GM18511 (cell line): ENCODE measurements around the gene LRRC43.
"Not testable (repeated sequence)": the region's sequence is repeated elsewhere in the genome, so short reads cannot be mapped to it uniquely, and the experiment has no call there.

Source experiments
- ATAC-seq: cut with Tn5 transposase; IDR thresholded peaks from one replicate; pipeline ENCODE4 v1.9.1; 2021; ENCODE audit warnings: mild to moderate bottlenecking, moderate library complexity; ENCODE audit not compliant: unreplicated experiment

LRRC43 gene

DNA sequence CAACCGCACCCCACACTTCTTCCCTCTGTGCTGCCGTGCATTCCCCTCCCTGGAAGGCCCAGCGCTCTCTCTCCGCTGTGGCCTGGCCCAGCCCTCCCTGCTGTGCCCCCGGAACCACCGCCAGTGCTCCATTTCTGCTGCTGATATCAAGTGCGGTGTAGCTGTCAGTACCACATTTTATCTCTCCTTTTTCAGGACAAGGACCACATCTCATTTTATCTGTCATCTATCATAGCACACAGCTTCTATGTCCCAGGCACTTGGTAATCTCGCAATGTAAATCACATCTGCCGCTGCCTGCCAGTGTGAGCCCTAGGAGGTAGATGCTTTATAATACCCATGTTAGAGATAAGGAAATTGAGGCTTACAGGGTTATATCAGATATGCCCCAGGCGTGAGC is 27.2 kb upstream of the LRRC43 start:
- no peak for ATAC-seq

- no peak for ATAC-seq
Observed at GRCh38 chr12:122158700-122159285, 24.1 kb upstream of the LRRC43 start.

DNA sequence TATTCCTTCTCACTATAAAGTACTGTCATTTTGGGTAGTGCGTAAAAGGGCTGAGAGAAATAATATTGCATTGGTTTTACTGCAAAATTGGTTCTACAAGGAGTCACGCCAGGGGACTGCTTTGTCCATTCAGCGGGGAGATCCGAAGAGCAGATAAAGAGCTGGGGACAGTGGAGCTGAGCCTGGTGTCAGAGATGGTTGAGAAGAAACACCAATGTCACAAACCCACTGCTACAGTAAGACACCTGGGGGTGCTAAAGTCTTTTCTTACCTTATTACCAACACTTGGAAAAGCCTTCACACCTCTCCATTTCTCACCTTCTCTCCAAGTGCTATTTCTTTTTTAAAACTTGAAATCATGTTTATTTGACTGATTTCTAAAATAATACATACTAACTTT is 23.0 kb upstream of the LRRC43 start:
- no peak for ATAC-seq

DNA sequence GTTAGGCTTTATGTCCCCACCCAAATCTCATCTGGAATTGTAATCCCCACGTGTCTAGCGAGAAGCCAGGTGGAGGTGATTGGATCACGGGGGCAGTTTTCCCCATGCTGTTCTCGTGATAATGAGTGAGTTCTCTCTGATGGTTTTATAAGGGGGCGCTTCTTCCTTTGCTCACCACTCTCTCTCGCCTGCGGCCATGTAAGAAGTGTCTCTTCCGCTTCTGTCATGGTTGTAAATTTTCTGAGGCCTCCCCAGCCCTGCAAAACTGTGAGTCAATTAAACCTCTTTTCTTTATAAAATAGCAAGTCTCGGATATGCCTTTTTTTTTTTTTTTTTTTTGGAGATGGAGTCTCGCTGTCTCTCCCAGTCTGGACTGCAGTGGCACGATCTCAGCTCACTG is 22.2 kb upstream of the LRRC43 start:
- no peak for ATAC-seq

GRCh38 chr12:122161682-122162081 is 21.2 kb upstream of the LRRC43 start:
- no peak for ATAC-seq

DNA sequence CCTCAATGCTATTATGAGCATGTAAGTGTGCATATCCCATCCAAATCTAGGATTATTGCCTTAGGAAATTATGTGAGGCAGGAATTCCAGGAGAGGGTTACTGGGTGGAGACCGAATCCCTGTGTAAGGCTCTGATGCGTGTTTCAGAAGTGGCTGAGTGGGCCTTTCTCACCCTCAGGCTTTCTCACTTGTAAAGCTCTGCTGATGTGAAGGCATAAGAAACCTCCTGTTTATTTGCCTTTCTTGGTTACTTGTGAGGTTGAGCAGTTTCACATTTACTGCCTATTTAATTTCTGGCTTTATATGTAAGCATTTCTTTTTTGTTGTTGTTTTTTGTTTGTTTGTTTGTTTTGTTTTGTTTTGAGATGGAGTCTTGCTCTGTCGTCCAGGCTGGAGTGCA is 19.9 kb upstream of the LRRC43 start:
- ATAC-seq = no peak

DNA sequence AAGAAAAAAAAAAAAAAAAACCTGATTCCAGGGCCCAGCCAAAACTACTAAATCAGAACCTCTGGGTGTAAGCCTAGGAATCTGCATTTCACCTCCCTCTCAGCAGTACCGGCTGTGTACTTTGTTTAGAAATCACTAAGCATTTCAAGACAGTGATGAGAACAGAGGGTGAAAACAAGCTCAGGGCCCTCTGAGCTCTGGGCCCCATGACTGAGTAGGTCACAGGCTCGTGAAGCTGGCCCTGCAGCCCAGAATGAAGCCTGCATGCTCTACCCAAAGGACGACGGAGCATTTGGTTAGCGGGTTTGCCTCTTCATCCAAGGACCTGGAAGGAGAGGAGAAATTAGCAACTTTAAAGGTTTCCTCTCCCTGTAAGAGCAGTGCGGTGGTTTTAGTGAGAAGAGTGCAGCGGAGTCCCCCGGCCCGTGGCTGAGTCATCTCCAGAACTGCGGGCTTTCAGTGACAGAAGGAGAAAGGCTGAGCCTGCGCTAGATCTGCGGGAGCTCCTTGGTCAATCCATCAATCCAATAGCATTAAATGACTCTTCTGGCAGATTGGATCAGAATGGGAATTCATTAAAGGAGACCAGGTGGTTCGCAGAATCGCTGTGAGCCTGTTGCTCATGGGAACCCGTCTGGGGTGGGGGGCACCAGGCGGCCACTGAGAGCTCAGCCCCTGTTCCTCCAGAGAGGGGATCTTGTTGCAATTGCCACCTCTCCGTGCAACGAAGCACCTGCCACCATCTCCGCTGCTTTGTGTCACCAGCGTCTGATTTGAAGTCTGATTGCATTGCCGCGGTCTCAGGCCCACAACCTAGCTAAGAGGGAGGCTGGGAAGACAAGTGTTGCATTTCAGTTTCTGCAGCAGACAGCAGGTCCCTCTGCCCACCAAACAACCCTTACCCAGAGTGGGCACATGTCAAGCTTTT is 16.2 kb upstream of the LRRC43 start:
- ATAC-seq = no peak

- no peak for ATAC-seq
Observed at GRCh38 chr12:122167356-122167925, 15.5 kb upstream of the LRRC43 start.

- ATAC-seq = no peak
Observed at GRCh38 chr12:122168492-122168891, 14.4 kb upstream of the LRRC43 start.

DNA sequence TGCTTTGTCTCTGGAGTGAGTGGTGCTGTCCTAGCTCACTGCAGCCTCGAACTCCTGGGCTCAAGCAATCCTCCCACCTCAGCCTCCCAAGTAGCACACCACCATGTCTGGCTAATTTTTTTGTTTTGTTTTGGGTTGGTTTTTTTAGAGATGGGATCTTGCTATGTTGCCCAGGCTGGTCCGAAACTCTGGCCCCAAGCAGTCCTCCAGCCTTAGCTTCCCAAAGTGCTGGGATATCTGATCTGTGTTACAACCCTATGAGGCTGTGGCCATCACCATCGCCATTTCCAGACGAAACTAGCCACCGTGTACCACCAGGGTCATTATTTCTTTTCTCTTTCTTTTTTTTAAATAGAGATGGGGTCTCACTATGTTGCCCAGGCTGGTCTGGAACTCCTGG is 11.5 kb upstream of the LRRC43 start:
- no peak for ATAC-seq

DNA sequence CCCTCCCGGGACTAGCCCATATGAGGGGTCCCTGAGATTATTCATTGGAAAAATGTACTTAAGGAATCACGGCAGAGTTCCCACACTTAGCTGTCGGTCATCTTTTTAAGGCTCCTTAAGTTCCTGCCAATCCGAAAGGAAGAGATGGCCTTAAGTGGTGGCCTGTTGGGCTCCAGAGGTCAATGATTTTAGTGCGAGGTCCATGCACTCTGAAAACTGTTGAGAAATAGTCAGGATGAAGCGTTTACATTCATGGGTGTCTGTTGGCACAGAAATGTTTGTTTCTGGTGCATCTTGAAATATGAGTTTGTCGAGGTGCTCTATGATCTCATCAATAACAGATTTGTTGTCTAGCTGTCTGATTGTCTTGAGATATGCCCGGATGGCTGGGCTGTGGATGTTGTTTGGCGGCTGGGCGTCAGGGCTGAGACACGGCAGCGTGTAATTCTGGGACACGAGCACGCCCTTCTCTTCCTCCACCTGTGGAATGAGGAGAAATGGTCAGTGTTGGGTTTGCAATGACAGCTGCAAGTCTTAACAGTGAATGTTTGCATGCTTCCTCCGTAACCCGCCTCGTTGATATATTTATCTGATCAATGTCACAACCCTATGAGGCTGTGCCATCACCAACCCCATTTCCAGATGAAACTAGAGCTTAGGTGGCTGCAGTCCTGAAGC is 10.5 kb upstream of the LRRC43 start:
- ATAC-seq = no peak

DNA sequence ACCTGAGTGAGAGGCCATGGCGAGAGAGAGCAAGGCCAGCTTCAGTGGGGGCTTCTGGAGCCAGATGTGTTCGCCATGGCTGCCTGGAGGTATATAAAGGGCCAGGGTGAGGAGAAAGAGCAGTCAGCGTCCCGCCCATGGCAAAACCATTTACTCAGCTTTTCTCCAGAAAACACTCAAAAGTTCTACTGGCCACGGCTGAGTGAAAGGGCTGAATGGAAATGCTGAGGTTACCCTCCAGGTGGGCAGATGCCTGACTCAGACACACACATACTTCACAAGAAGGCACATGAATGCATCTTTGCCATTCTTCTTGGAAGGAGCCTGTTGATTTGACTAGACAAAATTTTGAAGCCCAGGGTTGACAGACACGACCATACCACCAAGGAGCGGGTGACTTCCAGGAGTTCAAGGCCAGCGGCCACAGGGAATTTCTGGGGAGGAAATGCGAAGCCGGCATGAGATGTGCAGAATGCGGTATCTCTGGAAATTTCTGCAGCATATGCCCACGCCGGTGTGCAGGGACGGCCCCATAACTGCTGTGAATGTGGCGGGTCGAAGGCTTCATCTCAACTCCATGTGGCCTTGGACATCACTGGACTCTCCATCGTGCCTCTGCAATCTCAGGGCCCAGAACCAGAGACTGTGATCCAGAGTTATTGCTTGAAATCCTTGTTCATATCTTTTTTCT is 8.6 kb upstream of the LRRC43 start, which contains the start of gene IL31:
Gene IL31 (minus strand): TSS at position 67 of the 691 bp plus-strand sequence. CDS start 49 bp downstream, at position 18.
- no peak for ATAC-seq

- ATAC-seq = not testable (repeated sequence)
Observed at GRCh38 chr12:122176473-122176872, 6.5 kb upstream of the LRRC43 start.

DNA sequence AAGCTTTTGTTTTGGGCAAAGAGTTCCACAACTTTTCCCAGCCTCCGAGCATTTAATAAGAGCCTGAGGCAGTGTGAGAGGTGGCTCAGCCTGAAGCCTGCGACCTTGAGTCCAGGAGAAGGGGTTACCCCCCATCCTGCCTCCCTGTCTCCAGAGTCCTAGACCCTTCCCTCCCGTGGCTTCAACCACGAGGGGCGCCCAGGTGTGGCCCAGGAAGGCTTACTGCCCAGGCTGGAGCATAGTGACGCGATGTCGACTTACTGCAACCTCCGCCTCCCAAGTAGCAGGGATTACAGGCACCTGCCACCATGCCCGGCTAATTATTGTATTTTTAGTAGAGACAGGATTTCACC is 641 bp downstream of the LRRC43 start:
- no peak for ATAC-seq

- no peak for ATAC-seq
Observed at GRCh38 chr12:122184517-122184916, 1.6 kb downstream of the LRRC43 start.

- no peak for ATAC-seq
Observed at GRCh38 chr12:122185079-122185478, 2.2 kb downstream of the LRRC43 start.

- ATAC-seq = no peak
Observed at GRCh38 chr12:122185494-122186082, 2.7 kb downstream of the LRRC43 start.

- no peak for ATAC-seq
Observed at GRCh38 chr12:122187466-122187865, 4.5 kb downstream of the LRRC43 start.

- no peak for ATAC-seq
Observed at GRCh38 chr12:122189626-122190475, 6.9 kb downstream of the LRRC43 start.
